GM23338 (cell line): ENCODE data around the gene ITGB7. TPM values are rescaled to one million over a fixed set of nuclear protein-coding genes. Genes with fewer than 3 reads are reported as not detected.

ENCODE experiments used
- ATAC-seq: fragments of 200-7000 bp; cut with Tn5 transposase; 3 replicates; pipeline ENCODE4 v1.9.1; 2020
- DNase-seq: peaks from one replicate; pipeline ENCODE4 v3.0.0-alpha.2; 2015; ENCODE audit warnings: low spot score
- H2AFZ ChIP-seq: fragments of 200-600 bp; sonication (generic); 2 replicates; pipeline ENCODE4 v1.8.0; 2016; ENCODE audit warnings: antibody characterized with exemption, mild to moderate bottlenecking, moderate library complexity
- H3F3A ChIP-seq: fragments of 200-600 bp; sonication (generic); replicated peaks from 2 replicates; pipeline ENCODE4 v1.8.0; 2017; ENCODE audit warnings: antibody characterized with exemption, mixed run types, low read depth
- H3K27ac ChIP-seq: fragments of 200-600 bp; sonication (generic); 2 replicates; pipeline ENCODE4 v1.6.1; 2016; ENCODE audit warnings: low read depth
- H3K27me3 ChIP-seq: fragments of 200-600 bp; sonication (generic); 2 replicates; pipeline ENCODE4 v1.8.0; 2016; ENCODE audit warnings: mild to moderate bottlenecking, mixed run types, moderate library complexity; ENCODE audit not compliant: insufficient read depth
- H3K36me3 ChIP-seq: fragments of 200-600 bp; sonication (generic); 2 replicates; pipeline ENCODE4 v1.8.0; 2016; ENCODE audit warnings: mild to moderate bottlenecking; ENCODE audit not compliant: insufficient read depth
- H3K4me1 ChIP-seq: fragments of 200-600 bp; sonication (generic); 2 replicates; pipeline ENCODE4 v1.8.0; 2016; ENCODE audit warnings: mild to moderate bottlenecking, moderate library complexity; ENCODE audit not compliant: insufficient read depth
- H3K4me2 ChIP-seq: fragments of 200-600 bp; sonication (generic); 2 replicates; pipeline ENCODE4 v1.7.1; 2017; ENCODE audit warnings: mixed run types
- H3K4me3 ChIP-seq: fragments of 200-600 bp; sonication (generic); 2 replicates; pipeline ENCODE4 v1.6.1; 2016; ENCODE audit warnings: mixed run types
- H3K79me2 ChIP-seq: fragments of 200-600 bp; sonication (generic); replicated peaks from 2 replicates; pipeline ENCODE4 v1.8.0; 2017; ENCODE audit warnings: mild to moderate bottlenecking; ENCODE audit not compliant: insufficient read depth
- H3K9me2 ChIP-seq: fragments of 200-600 bp; sonication (generic); 2 replicates; pipeline ENCODE4 v1.8.0; 2017; ENCODE audit not compliant: insufficient read depth
- H4K20me1 ChIP-seq: fragments of 200-600 bp; sonication (generic); replicated peaks from 2 replicates; pipeline ENCODE4 v1.8.0; 2017; ENCODE audit warnings: mild to moderate bottlenecking; ENCODE audit not compliant: insufficient read depth
- H3K27ac Mint-ChIP-seq: 2 replicates; pipeline ENCODE4 v1.8.0; 2020; ENCODE audit warnings: inconsistent platforms, mild to moderate bottlenecking, moderate library complexity, mixed read lengths
- H3K27me3 Mint-ChIP-seq: 3 replicates; pipeline ENCODE4 v1.8.0; 2022; ENCODE audit warnings: low read depth, mild to moderate bottlenecking, moderate library complexity, mixed read lengths, inconsistent platforms; ENCODE audit not compliant: insufficient read depth, poor library complexity
- H3K36me3 Mint-ChIP-seq: 3 replicates; pipeline ENCODE4 v1.8.0; 2021; ENCODE audit warnings: low read depth, mild to moderate bottlenecking, inconsistent platforms, moderate library complexity, mixed read lengths
- H3K4me1 Mint-ChIP-seq: 3 replicates; pipeline ENCODE4 v1.8.0; 2020; ENCODE audit warnings: mild to moderate bottlenecking, inconsistent platforms, mixed read lengths
- H3K4me3 Mint-ChIP-seq: 3 replicates; pipeline ENCODE4 v1.8.0; 2021; ENCODE audit warnings: moderate library complexity, mild to moderate bottlenecking, inconsistent platforms, mixed read lengths
- H3K9me3 Mint-ChIP-seq: 3 replicates; pipeline ENCODE4 v1.8.0; 2020; ENCODE audit warnings: moderate library complexity, mild to moderate bottlenecking, inconsistent platforms, mixed read lengths
- NANOG ChIP-seq: IDR thresholded peaks from 2 replicates; pipeline ENCODE4 v1.6.1; 2016; ENCODE audit warnings: antibody characterized with exemption, borderline replicate concordance
- REST ChIP-seq: IDR thresholded peaks from one replicate; pipeline ENCODE4 v1.6.1; 2018; ENCODE audit warnings: antibody characterized with exemption; ENCODE audit not compliant: unreplicated experiment
- STAT1 ChIP-seq: IDR thresholded peaks from one replicate; pipeline ENCODE4 v1.6.1; 2016; ENCODE audit warnings: antibody characterized with exemption; ENCODE audit not compliant: unreplicated experiment
- ZNF114 ChIP-seq: fragments of 250-450 bp; sonication (Bioruptor Pico); IDR thresholded peaks from 2 replicates; pipeline ENCODE4 v1.5.0; 2020; ENCODE audit warnings: mild to moderate bottlenecking, moderate library complexity
- ZNF331 ChIP-seq: fragments of 250-450 bp; sonication (Bioruptor Pico); IDR thresholded peaks from 2 replicates; pipeline ENCODE4 v1.5.0; 2020; ENCODE audit warnings: low read depth, mild to moderate bottlenecking, moderate library complexity
- ZNF462 ChIP-seq: fragments of 250-450 bp; sonication (Bioruptor Pico); IDR thresholded peaks from 2 replicates; pipeline ENCODE4 v1.5.0; 2020; ENCODE audit warnings: mild to moderate bottlenecking, moderate library complexity
- polyA plus RNA-seq: library from polyadenylated mRNA; unstranded; fragments of >200 nt; fragmentation: Nextera tagmentation; extraction: Ambion mirVana; gene quantifications from 2 replicates; pipeline ENCODE4 v1.2.1, GENCODE V29; 2016
- total RNA-seq: library from RNA; depleted of rRNA; stranded (reverse); fragments of >200 nt; shearing (Covaris generic); gene quantifications from 2 replicates; pipeline ENCODE4 v1.2.3, GENCODE V29; 2014
- TF ChIP-seq, protein P1 (sequence below), 2 experiments: fragments of 200-600 bp in 1 of 2; sonication (generic) in 1 of 2; conservative IDR thresholded peaks; 2 replicates each; pipeline versions ENCODE4 v1.5.1 to v1.6.1; 2016 to 2017; ENCODE audit warnings: antibody characterized with exemption in 2 of 2, low read depth in 2 of 2, mild to moderate bottlenecking in 2 of 2, moderate library complexity in 1 of 2

The ITGB7 gene
- total and polyA plus RNA-seq, 2 experiments from 2014 or later, result 0.32 TPM; not detected in 1

DNA sequence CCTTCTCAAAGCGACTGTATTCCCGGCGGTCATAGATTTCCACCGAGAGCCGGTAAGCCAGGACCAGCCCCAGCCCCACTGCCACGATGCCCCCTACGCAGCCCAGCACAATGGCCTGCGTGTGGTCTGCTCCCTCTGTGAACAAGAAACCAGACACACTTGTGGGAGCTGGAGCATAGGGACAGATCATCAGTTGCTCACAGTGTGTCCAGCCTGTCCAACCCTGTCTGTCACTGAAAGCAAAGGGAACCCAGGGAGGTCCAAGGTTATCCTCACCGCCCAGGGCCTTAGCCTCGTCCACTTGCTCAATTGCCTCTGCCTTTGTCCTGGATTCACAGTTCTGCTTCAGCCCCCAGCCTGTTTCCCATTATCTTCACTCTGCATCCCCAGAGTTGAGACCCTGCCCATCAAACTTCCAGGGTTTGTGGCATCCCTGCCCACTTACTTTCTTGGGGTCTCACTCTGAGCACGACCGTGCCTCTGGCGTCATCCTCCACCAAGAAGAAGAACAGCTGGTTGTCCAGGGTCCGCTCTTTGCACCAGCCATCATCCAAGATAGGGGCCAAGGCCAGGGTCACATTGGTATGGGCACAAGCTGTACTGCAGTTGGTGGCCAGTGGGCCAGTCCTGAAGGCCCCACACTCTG lies 15.0 kb downstream of the ITGB7 start (continued):
- TF ChIP-seq REST, result no peak

DNA sequence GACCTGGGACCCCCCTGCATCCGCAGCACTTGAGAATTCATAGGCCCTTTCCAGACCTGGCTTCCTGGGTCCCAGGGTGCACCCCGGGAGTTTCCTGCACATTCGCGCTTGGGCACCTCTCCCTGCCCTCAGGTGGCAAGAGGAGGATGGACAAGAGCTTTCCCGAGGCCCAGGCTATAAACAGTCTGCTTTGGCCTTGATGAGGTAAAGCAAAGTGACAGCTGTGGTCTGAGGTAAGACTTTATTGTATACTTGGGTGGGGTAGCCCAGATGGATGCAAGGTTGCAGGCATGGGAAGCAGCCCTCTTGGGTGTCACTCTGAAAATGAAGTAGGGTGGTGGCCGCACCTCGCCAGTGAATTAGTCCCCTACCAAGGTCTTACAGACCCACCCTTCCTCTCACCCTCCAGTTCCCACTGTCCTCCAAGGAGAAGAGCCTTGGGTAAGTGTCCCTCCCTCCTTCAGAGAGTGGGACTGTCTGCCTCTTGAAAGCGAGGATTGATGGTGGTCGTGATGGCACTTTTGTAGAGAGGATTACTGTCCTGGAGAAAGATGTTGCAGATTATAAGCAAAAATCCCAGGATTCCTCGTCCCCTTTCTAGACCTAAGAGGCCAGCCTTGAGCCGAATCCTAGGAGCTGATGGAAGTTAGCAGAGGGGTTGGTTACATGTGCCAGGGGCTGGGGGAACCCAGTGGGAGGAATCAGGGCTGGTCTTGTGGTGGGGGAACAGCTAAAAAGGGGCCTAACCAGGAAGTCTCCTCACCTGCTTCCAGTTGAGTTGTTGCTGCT lies 15.8 kb downstream of the ITGB7 start:
- Histone ChIP-seq H3K27me3 (peaks cover 39% of the 10 kb centered on the region), H3K27ac (no peak overlapping the region), H3K4me2 (no peak overlapping the region), H3K79me2 (no peaks in the 10 kb centered on the region), H3K36me3 (peaks cover 7% of the 10 kb centered on the region), H3K9me2 (no peaks in the 10 kb centered on the region), H2AFZ (no peak overlapping the region), H3K4me1 (peaks cover 12% of the 10 kb centered on the region; the same call in 1 of the 2 replicates), H3F3A (no peaks in the 10 kb centered on the region), H4K20me1 (peaks cover 14% of the 10 kb centered on the region), H3K4me3 (no peak overlapping the region)
- ATAC-seq (no peak), DNase-seq (no peak)
- TF ChIP-seq ZNF114 (no peak), STAT1 (no peak), NANOG (no peak), REST (no peak), ZNF331 (CRISPR knock-in tag) (no peak), ZNF462 (CRISPR knock-in tag) (no peak)
- TF ChIP-seq, protein P1, sequence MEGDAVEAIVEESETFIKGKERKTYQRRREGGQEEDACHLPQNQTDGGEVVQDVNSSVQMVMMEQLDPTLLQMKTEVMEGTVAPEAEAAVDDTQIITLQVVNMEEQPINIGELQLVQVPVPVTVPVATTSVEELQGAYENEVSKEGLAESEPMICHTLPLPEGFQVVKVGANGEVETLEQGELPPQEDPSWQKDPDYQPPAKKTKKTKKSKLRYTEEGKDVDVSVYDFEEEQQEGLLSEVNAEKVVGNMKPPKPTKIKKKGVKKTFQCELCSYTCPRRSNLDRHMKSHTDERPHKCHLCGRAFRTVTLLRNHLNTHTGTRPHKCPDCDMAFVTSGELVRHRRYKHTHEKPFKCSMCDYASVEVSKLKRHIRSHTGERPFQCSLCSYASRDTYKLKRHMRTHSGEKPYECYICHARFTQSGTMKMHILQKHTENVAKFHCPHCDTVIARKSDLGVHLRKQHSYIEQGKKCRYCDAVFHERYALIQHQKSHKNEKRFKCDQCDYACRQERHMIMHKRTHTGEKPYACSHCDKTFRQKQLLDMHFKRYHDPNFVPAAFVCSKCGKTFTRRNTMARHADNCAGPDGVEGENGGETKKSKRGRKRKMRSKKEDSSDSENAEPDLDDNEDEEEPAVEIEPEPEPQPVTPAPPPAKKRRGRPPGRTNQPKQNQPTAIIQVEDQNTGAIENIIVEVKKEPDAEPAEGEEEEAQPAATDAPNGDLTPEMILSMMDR (conservative IDR thresholded peaks at IDR 0.05; ENCODE audit: low read depth in 2 of 2), result no peak
- Mint-ChIP-seq H3K27ac (no peak overlapping the region), H3K36me3 (peaks cover 29% of the 10 kb centered on the region), H3K4me3 (no peak overlapping the region), H3K27me3 (peaks cover 23% of the 10 kb centered on the region), H3K9me3 (no peaks in the 10 kb centered on the region; the same call in 1 of the 3 replicates), H3K4me1 (peaks cover 31% of the 10 kb centered on the region)
